Measurements from ENCODE around the gene IGSF21. TPM values are rescaled to one million over a fixed set of nuclear protein-coding genes. Genes with fewer than 3 reads are reported as not detected.
"Not testable (repeated sequence)": the region's sequence is repeated elsewhere in the genome, so short reads cannot be mapped to it uniquely, and the experiment has no call there.

The IGSF21 gene
- total RNA-seq, 5 donors from 2014 or later (not counting 1 experiment from before 2014, with no cell fraction given), result not detected

- H3K36me3 Mint-ChIP-seq; POLR2A ChIA-PET; H3K9me3 ChIP-seq; H3K4me1 Mint-ChIP-seq; CTCF ChIA-PET; DNase-seq; ATAC-seq (replicated peaks in 1 of 4); H3K27me3 ChIP-seq (replicated peaks in 1 of 2; ENCODE audit: control insufficient read depth in 2 of 2, extremely low read depth in 1 of 2, insufficient read depth in 2 of 2, low read length in 1 of 2); H3K36me3 ChIP-seq (ENCODE audit: control insufficient read depth in 2 of 2, extremely low read depth in 1 of 2, insufficient read depth in 1 of 2, low read length in 1 of 2); H3K4me3 ChIP-seq (ENCODE audit: control insufficient read depth in 1 of 2, extremely low read depth in 1 of 2, low read length in 1 of 2); H3K4me1 ChIP-seq (ENCODE audit: control insufficient read depth in 1 of 2, extremely low read depth in 1 of 2, insufficient read depth in 2 of 2, low read length in 2 of 2); H3K4me3 Mint-ChIP-seq; H3K27ac Mint-ChIP-seq; H3K27ac ChIP-seq (ENCODE audit: low read length): not testable (repeated sequence)
- no CpG with 5 or more reads among the region's 5 CpGs for WGBS (ENCODE audit: insufficient coverage)
- H3K27me3 Mint-ChIP-seq, result peaks cover 12 to 44% of the 10 kb centered on the region in 2 donors
- peaks cover 4 to 15% (median 6%) of the 10 kb centered on the region in 3 donors for H3K9me3 Mint-ChIP-seq
Observed at GRCh38 chr1:18416126-18416525, 308.5 kb downstream of the IGSF21 start.

- CTCF ChIA-PET, result no interaction called here
Observed at GRCh38 chr1:18417316-18418269, 310.0 kb downstream of the IGSF21 start.

GRCh38 chr1:18419113-18419844 is 311.7 kb downstream of the IGSF21 start:
- DNase-seq, result no peak
- ATAC-seq (replicated peaks in 1 of 4), result no peak
- Histone ChIP-seq H3K27ac (ENCODE audit: low read length) (no peak overlapping the region), H3K9me3 (no peaks in the 10 kb centered on the region), H3K36me3 (ENCODE audit: control insufficient read depth in 2 of 2, extremely low read depth in 1 of 2, insufficient read depth in 1 of 2, low read length in 1 of 2) (no peaks in the 10 kb centered on the region), H3K4me1 (ENCODE audit: control insufficient read depth in 1 of 2, extremely low read depth in 1 of 2, insufficient read depth in 2 of 2, low read length in 2 of 2) (no peaks in the 10 kb centered on the region), H3K4me3 (ENCODE audit: control insufficient read depth in 1 of 2, extremely low read depth in 1 of 2, low read length in 1 of 2) (no peak overlapping the region), H3K27me3 (replicated peaks in 1 of 2; ENCODE audit: control insufficient read depth in 2 of 2, extremely low read depth in 1 of 2, insufficient read depth in 2 of 2, low read length in 1 of 2) (peaks cover 0 to 4% of the 10 kb centered on the region in 2 experiments)
- Mint-ChIP-seq H3K4me1 (no peaks in the 10 kb centered on the region), H3K36me3 (no peaks in the 10 kb centered on the region), H3K27me3 (peaks cover 20 to 40% of the 10 kb centered on the region in 2 donors), H3K27ac (no peak overlapping the region), H3K9me3 (peaks cover 0 to 6% (median 3%) of the 10 kb centered on the region in 3 donors), H3K4me3 (no peak overlapping the region)
- WGBS (ENCODE audit: insufficient coverage), result 20% methylated on average over 1 of the region's 6 CpGs
- ChIA-PET POLR2A (no interaction called here), CTCF (interaction anchor here in 1 of 2 donors (0.6 kb wide), 1 partner anchor 36 kb away, joined by 3 read pairs; no protein-coding TSS in a partner anchor)

More at GRCh38 chr1:18417316-18418269, 310.0 kb downstream of the IGSF21 start:
- no peaks in the 10 kb centered on the region for H3K36me3 ChIP-seq (ENCODE audit: control insufficient read depth in 2 of 2, extremely low read depth in 1 of 2, insufficient read depth in 1 of 2, low read length in 1 of 2)
- ATAC-seq (replicated peaks in 1 of 4), result no peak
- POLR2A ChIA-PET, result no interaction called here
- Mint-ChIP-seq H3K4me3 (no peak overlapping the region), H3K27ac (no peak overlapping the region), H3K27me3 (peaks cover 16 to 52% of the 10 kb centered on the region in 2 donors), H3K36me3 (no peaks in the 10 kb centered on the region), H3K4me1 (no peaks in the 10 kb centered on the region), H3K9me3 (peaks cover 0 to 8% (median 6%) of the 10 kb centered on the region in 3 donors)
- no peak overlapping the region for H3K4me3 ChIP-seq (ENCODE audit: control insufficient read depth in 1 of 2, extremely low read depth in 1 of 2, low read length in 1 of 2)
- H3K27me3 ChIP-seq (replicated peaks in 1 of 2; ENCODE audit: control insufficient read depth in 2 of 2, extremely low read depth in 1 of 2, insufficient read depth in 2 of 2, low read length in 1 of 2), result peaks cover 0 to 5% of the 10 kb centered on the region in 2 experiments
- no peaks in the 10 kb centered on the region for H3K4me1 ChIP-seq (ENCODE audit: control insufficient read depth in 1 of 2, extremely low read depth in 1 of 2, insufficient read depth in 2 of 2, low read length in 2 of 2)
- DNase-seq, result no peak
- no peaks in the 10 kb centered on the region for H3K9me3 ChIP-seq
- 50% methylated on average over 1 of the region's 3 CpGs for WGBS (ENCODE audit: insufficient coverage)
- H3K27ac ChIP-seq (ENCODE audit: low read length), result no peak overlapping the region

GRCh38 chr1:18419845-18420184 is 312.2 kb downstream of the IGSF21 start:
- no peaks in the 10 kb centered on the region for H3K36me3 ChIP-seq (ENCODE audit: control insufficient read depth in 2 of 2, extremely low read depth in 1 of 2, insufficient read depth in 1 of 2, low read length in 1 of 2)
- peaks cover 0 to 4% of the 10 kb centered on the region in 2 experiments for H3K27me3 ChIP-seq (replicated peaks in 1 of 2; ENCODE audit: control insufficient read depth in 2 of 2, extremely low read depth in 1 of 2, insufficient read depth in 2 of 2, low read length in 1 of 2)
- Mint-ChIP-seq H3K36me3 (no peaks in the 10 kb centered on the region), H3K9me3 (peaks cover 0 to 4% (median 3%) of the 10 kb centered on the region in 3 donors), H3K27me3 (peaks cover 20 to 35% of the 10 kb centered on the region in 2 donors), H3K27ac (no peak overlapping the region), H3K4me3 (no peak overlapping the region), H3K4me1 (no peaks in the 10 kb centered on the region)
- 68% methylated on average over 2 of the region's 5 CpGs for WGBS (ENCODE audit: insufficient coverage)
- no peak overlapping the region for H3K27ac ChIP-seq (ENCODE audit: low read length)
- DNase-seq (no peak), ATAC-seq (replicated peaks in 1 of 4) (no peak)
- ChIA-PET POLR2A (no interaction called here), CTCF (no interaction called here)
- no peak overlapping the region for H3K4me3 ChIP-seq (ENCODE audit: control insufficient read depth in 1 of 2, extremely low read depth in 1 of 2, low read length in 1 of 2)
- no peaks in the 10 kb centered on the region for H3K9me3 ChIP-seq
- H3K4me1 ChIP-seq (ENCODE audit: control insufficient read depth in 1 of 2, extremely low read depth in 1 of 2, insufficient read depth in 2 of 2, low read length in 2 of 2), result no peaks in the 10 kb centered on the region

- H3K27ac ChIP-seq (ENCODE audit: low read length), result no peak overlapping the region
- Mint-ChIP-seq H3K27me3 (peaks cover 17 to 25% of the 10 kb centered on the region in 2 donors), H3K36me3 (no peaks in the 10 kb centered on the region), H3K4me3 (no peak overlapping the region), H3K4me1 (no peaks in the 10 kb centered on the region), H3K9me3 (peaks cover 7 to 20% (median 8%) of the 10 kb centered on the region in 3 donors), H3K27ac (no peak overlapping the region)
- ATAC-seq (replicated peaks in 1 of 4) (no peak), DNase-seq (no peak)
- CTCF ChIA-PET, result no interaction called here
- no peaks in the 10 kb centered on the region for H3K4me1 ChIP-seq (ENCODE audit: control insufficient read depth in 1 of 2, extremely low read depth in 1 of 2, insufficient read depth in 2 of 2, low read length in 2 of 2)
- POLR2A ChIA-PET, result no interaction called here
- no peaks in the 10 kb centered on the region for H3K9me3 ChIP-seq
- H3K36me3 ChIP-seq (ENCODE audit: control insufficient read depth in 2 of 2, extremely low read depth in 1 of 2, insufficient read depth in 1 of 2, low read length in 1 of 2), result no peaks in the 10 kb centered on the region
- H3K27me3 ChIP-seq (replicated peaks in 1 of 2; ENCODE audit: control insufficient read depth in 2 of 2, extremely low read depth in 1 of 2, insufficient read depth in 2 of 2, low read length in 1 of 2), result peaks cover 0 to 4% of the 10 kb centered on the region in 2 experiments
- 77% methylated on average over 7 of the region's 15 CpGs for WGBS (ENCODE audit: insufficient coverage)
- H3K4me3 ChIP-seq (ENCODE audit: control insufficient read depth in 1 of 2, extremely low read depth in 1 of 2, low read length in 1 of 2), result no peak overlapping the region
Observed at GRCh38 chr1:18422076-18422777, 314.6 kb downstream of the IGSF21 start.

GRCh38 chr1:18422954-18423353 is 315.4 kb downstream of the IGSF21 start:
- no peaks in the 10 kb centered on the region for H3K4me1 Mint-ChIP-seq
- peaks cover 0 to 4% of the 10 kb centered on the region in 2 experiments for H3K27me3 ChIP-seq (replicated peaks in 1 of 2; ENCODE audit: control insufficient read depth in 2 of 2, extremely low read depth in 1 of 2, insufficient read depth in 2 of 2, low read length in 1 of 2)
- H3K27me3 Mint-ChIP-seq, result peaks cover 17 to 20% of the 10 kb centered on the region in 2 donors
- no peak overlapping the region for H3K27ac Mint-ChIP-seq
- ChIA-PET CTCF (no interaction called here), POLR2A (no interaction called here)
- no peak overlapping the region for H3K4me3 ChIP-seq (ENCODE audit: control insufficient read depth in 1 of 2, extremely low read depth in 1 of 2, low read length in 1 of 2)
- ATAC-seq (replicated peaks in 1 of 4), result no peak
- DNase-seq, result no peak
- H3K4me1 ChIP-seq (ENCODE audit: control insufficient read depth in 1 of 2, extremely low read depth in 1 of 2, insufficient read depth in 2 of 2, low read length in 2 of 2), result no peaks in the 10 kb centered on the region
- no peaks in the 10 kb centered on the region for H3K36me3 Mint-ChIP-seq
- no peaks in the 10 kb centered on the region for H3K36me3 ChIP-seq (ENCODE audit: control insufficient read depth in 2 of 2, extremely low read depth in 1 of 2, insufficient read depth in 1 of 2, low read length in 1 of 2)
- H3K9me3 ChIP-seq, result no peaks in the 10 kb centered on the region
- no peak overlapping the region for H3K4me3 Mint-ChIP-seq
- no peak overlapping the region for H3K27ac ChIP-seq (ENCODE audit: low read length)
- peaks cover 7 to 25% (median 9%) of the 10 kb centered on the region in 3 donors for H3K9me3 Mint-ChIP-seq
- 95% methylated on average over 4 of the region's 5 CpGs for WGBS (ENCODE audit: insufficient coverage)

Data from T-cell (primary cell).